Nephron progenitor cell (in vitro differentiated cells): ENCODE data around the gene ZBTB7B.

Experiments
- DNase-seq: peaks from one replicate; pipeline ENCODE4 v3.0.0; 2021
- H3K27ac Mint-ChIP-seq: 2 replicates; pipeline ENCODE4 v1.8.0; 2021; ENCODE audit warnings: mild to moderate bottlenecking, moderate library complexity, mixed read lengths
- H3K27me3 Mint-ChIP-seq: 2 replicates; pipeline ENCODE4 v1.8.0; 2021; ENCODE audit warnings: mild to moderate bottlenecking, low read depth, mixed read lengths; ENCODE audit not compliant: poor library complexity
- H3K36me3 Mint-ChIP-seq: 2 replicates; pipeline ENCODE4 v1.8.0; 2021; ENCODE audit warnings: low read depth, mixed read lengths
- H3K4me1 Mint-ChIP-seq: 2 replicates; pipeline ENCODE4 v1.8.0; 2021; ENCODE audit warnings: mixed read lengths
- H3K4me3 Mint-ChIP-seq: 2 replicates; pipeline ENCODE4 v1.8.0; 2021; ENCODE audit warnings: mild to moderate bottlenecking, moderate library complexity, mixed read lengths
- H3K9me3 Mint-ChIP-seq: 2 replicates; pipeline ENCODE4 v1.8.0; 2021; ENCODE audit warnings: mild to moderate bottlenecking, moderate library complexity, mixed read lengths
- TF ChIP-seq, protein P1 (sequence below): fragments of 200-600 bp; sonication (generic); IDR thresholded peaks from 2 replicates; pipeline ENCODE4 v1.5.0; 2021; ENCODE audit warnings: antibody characterized with exemption

ZBTB7B gene

GRCh38 chr1:154999571-155000410 lies 2.8 kb upstream of the ZBTB7B start:
- peaks cover 4% of the 10 kb centered on the region for H3K27me3 Mint-ChIP-seq
- peak; percentile 61 for DNase-seq
- H3K27ac Mint-ChIP-seq: peak overlapping the region; percentile 98
- no peaks in the 10 kb centered on the region for H3K36me3 Mint-ChIP-seq
- peaks cover 42% of the 10 kb centered on the region for H3K4me1 Mint-ChIP-seq
- peak overlapping the region; percentile 91 for H3K4me3 Mint-ChIP-seq
- TF ChIP-seq, protein P1, sequence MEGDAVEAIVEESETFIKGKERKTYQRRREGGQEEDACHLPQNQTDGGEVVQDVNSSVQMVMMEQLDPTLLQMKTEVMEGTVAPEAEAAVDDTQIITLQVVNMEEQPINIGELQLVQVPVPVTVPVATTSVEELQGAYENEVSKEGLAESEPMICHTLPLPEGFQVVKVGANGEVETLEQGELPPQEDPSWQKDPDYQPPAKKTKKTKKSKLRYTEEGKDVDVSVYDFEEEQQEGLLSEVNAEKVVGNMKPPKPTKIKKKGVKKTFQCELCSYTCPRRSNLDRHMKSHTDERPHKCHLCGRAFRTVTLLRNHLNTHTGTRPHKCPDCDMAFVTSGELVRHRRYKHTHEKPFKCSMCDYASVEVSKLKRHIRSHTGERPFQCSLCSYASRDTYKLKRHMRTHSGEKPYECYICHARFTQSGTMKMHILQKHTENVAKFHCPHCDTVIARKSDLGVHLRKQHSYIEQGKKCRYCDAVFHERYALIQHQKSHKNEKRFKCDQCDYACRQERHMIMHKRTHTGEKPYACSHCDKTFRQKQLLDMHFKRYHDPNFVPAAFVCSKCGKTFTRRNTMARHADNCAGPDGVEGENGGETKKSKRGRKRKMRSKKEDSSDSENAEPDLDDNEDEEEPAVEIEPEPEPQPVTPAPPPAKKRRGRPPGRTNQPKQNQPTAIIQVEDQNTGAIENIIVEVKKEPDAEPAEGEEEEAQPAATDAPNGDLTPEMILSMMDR: no peak
- H3K9me3 Mint-ChIP-seq: no peaks in the 10 kb centered on the region

GRCh38 chr1:155000411-155000725 lies 2.2 kb upstream of the ZBTB7B start:
- peak overlapping the region; percentile 91 for H3K4me3 Mint-ChIP-seq
- TF ChIP-seq, protein P1: no peak
- peaks cover 4% of the 10 kb centered on the region for H3K27me3 Mint-ChIP-seq
- H3K9me3 Mint-ChIP-seq: no peaks in the 10 kb centered on the region
- DNase-seq: no peak
- peak overlapping the region; percentile 98 for H3K27ac Mint-ChIP-seq
- no peaks in the 10 kb centered on the region for H3K36me3 Mint-ChIP-seq
- H3K4me1 Mint-ChIP-seq: peaks cover 42% of the 10 kb centered on the region

- Mint-ChIP-seq H3K4me1 (peaks cover 39% of the 10 kb centered on the region), H3K4me3 (peak overlapping the region; percentile 91), H3K27me3 (peaks cover 4% of the 10 kb centered on the region)
Measured at GRCh38 chr1:155000726-155001424, 1.7 kb upstream of the ZBTB7B start.

GRCh38 chr1:155001425-155001674 lies 1.3 kb upstream of the ZBTB7B start:
- H3K27ac Mint-ChIP-seq: peak overlapping the region; percentile 13
- DNase-seq: no peak
- H3K4me3 Mint-ChIP-seq: peak overlapping the region; percentile 87
- peaks cover 38% of the 10 kb centered on the region for H3K4me1 Mint-ChIP-seq
- no peaks in the 10 kb centered on the region for H3K36me3 Mint-ChIP-seq
- peaks cover 4% of the 10 kb centered on the region for H3K27me3 Mint-ChIP-seq
- no peaks in the 10 kb centered on the region for H3K9me3 Mint-ChIP-seq
- TF ChIP-seq, protein P1: no peak

More at GRCh38 chr1:155000726-155001424, 1.7 kb upstream of the ZBTB7B start:
- TF ChIP-seq, protein P1: no peak
- DNase-seq: peak; percentile 87
- Mint-ChIP-seq H3K27ac (peak overlapping the region; percentile 19), H3K9me3 (no peaks in the 10 kb centered on the region), H3K36me3 (no peaks in the 10 kb centered on the region)

DNA sequence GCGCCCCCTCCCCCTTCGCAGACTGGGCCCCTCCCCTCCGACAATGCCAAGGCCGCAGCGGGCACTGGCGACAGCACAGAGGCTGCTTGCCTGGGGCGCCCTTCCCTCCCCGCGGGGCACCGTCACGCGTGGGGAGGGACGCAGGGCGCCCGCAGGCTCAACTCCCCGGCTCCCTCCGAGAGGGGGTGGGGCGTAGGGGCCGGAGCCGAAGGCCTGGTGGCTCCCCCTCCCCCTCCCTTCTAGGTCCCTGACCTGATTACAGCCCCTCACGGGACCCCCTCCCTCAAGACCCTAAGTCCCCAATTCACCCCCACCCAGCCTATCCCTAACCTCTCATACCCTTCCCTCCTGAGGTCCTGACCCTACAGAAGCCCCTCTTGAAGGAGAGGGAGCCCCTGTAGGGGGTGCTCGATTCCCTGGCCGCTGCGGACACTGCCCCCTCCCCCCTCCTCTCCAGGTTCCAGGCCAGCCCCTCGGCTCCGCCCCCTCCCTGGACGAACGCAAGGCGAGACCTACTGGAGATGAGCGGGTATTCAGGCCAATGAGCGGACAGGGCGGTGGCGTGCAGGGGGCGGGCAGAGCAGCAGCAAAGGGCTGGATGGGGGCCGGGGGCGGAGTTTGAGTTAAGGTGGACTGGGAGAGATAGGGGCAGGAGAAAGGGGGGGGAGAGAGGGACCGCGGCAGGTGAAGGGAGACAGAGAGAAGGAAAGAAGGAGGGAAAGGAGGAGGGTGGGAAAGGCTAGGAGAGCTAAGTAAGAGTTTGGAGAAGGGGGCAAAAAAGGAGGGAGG lies 733 bp upstream of the ZBTB7B start:
- H3K27me3 Mint-ChIP-seq: peaks cover 4% of the 10 kb centered on the region
- H3K27ac Mint-ChIP-seq: no peak overlapping the region
- H3K4me1 Mint-ChIP-seq: peaks cover 43% of the 10 kb centered on the region
- H3K4me3 Mint-ChIP-seq: peak overlapping the region; percentile 87
- no peaks in the 10 kb centered on the region for H3K36me3 Mint-ChIP-seq
- peak; percentile 100 for DNase-seq
- H3K9me3 Mint-ChIP-seq: no peaks in the 10 kb centered on the region
- TF ChIP-seq, protein P1: no peak
